HG02885 (cell line): ENCODE data around the gene PIP5K1B.

Experiments used
- ATAC-seq: cut with Tn5 transposase; IDR thresholded peaks from one replicate; pipeline ENCODE4 v1.9.1; 2021; ENCODE audit warnings: mild to moderate bottlenecking; ENCODE audit not compliant: unreplicated experiment, poor library complexity

Gene PIP5K1B

GRCh38 chr9:69001921-69002320, 296.9 kb downstream of the PIP5K1B start:
- no peak for ATAC-seq

GRCh38 chr9:69003051-69003450, 298.0 kb downstream of the PIP5K1B start:
- ATAC-seq, result no peak

DNA sequence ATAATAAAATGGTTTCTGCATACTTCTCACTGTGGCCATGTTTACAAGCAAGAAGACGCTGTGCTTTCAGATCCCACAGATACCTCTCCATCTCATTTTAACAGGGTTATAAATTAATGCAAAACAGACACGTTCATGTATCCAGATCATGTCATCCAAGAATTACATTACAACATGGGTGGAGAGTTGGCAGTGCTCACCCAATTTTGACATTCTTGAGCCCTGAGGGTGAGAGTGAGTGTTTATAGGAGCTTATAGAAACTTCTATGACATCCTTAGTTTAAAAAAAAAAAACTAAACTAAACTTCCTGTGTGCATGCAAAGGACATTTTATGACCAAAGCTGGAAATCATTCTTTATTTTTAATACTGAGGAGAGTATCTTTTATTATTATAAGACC, 299.8 kb downstream of the PIP5K1B start:
- ATAC-seq, result no peak

DNA sequence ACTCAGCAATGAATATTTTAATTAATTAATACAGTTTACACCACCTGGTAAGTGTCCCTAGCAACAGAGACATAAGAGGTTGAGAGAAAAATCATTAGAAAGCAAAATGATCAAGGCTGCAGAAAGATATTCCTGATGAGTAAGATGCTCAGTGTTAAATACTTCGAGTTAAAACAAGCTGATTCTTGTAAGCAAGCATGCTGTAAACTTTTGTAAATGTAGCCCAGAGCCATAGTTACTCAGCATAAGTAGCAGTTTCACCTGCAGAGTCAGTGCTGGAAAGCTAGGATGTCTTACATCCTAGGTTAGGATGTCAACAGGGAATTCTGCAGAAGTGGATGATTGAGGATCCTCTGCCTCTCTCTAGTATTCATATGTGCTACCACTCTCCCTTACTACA, 304.7 kb downstream of the PIP5K1B start:
- ATAC-seq, result no peak

GRCh38 chr9:69012696-69013381, 307.8 kb downstream of the PIP5K1B start:
- no peak for ATAC-seq

- no peak for ATAC-seq
Measured at GRCh38 chr9:69013382-69013727, 308.3 kb downstream of the PIP5K1B start.

GRCh38 chr9:69014013-69014412, 309.0 kb downstream of the PIP5K1B start, which contains the start of gene PRKACG:
TSS of gene PRKACG (minus strand) at chr9:69014113. CDS start at chr9:69014092, 21 bp downstream.
- ATAC-seq, result no peak

DNA sequence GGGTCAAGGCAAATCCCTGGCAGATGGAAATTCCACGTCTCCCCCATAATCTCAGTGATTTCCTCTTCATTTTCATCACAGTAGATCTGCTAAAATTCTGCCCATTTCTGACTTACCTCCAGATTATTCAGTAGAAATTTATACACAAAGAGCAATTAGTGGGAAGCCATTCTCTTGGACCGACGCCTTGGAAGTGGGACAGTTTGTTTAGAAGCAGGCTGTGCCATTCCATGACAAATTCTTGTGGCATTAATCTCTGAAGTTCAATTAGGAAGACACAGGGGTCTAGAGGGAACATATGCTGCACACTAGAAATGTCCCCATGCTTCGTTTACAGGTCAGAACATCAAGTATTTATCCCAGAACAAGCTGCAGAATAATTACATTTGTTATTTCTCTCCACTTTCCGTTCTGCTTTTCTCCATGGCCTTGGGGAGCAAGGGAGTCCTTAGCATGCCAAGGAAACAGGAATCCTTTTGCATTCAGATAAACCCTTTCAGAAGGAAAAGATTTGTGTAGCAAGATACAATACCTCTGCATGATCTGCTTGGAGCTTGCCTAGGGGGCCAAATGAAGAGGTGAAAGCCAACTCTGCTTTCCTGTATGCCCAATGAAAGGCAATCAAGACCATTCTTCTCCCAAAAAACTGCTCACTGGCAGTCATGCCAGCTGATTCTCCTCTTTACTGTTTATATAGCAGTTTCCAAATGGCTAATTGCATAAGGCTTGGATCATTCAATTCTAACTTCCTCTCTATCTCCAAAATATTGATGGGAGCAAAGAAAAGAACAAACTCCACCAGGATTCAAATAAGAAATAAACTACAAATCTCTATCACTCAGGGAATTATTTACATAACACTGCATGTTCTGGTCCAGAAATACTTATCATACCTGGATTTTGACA, 311.4 kb downstream of the PIP5K1B start:
- no peak for ATAC-seq

GRCh38 chr9:69018737-69019136, 313.7 kb downstream of the PIP5K1B start:
- no peak for ATAC-seq

GRCh38 chr9:69019808-69020207, 314.8 kb downstream of the PIP5K1B start:
- ATAC-seq, result no peak

- ATAC-seq, result no peak
Measured at GRCh38 chr9:69020301-69021145, 315.5 kb downstream of the PIP5K1B start.

DNA sequence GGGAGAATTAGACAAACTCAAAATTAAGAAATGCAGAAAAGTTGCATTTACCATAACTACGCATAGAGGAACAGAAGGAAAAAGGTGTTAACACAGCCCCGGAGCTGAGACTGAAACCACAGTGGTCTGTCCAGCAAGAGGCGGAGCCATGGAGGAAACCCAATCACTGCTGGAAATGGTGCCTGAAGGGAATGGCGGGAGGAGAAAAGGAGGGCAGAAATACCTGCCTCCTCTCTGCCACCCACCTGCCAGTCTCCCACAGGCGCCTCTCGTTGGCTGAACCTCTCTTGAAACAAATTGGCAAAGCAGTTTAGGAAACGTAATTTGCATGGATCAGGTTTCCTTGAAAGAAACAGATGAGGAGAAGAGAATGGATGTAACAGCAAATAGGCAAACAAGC, 318.6 kb downstream of the PIP5K1B start:
- no peak for ATAC-seq

- ATAC-seq, result peak; percentile 78
Measured at GRCh38 chr9:69027355-69028097, 322.5 kb downstream of the PIP5K1B start.

GRCh38 chr9:69028754-69029153, 323.7 kb downstream of the PIP5K1B start:
- no peak for ATAC-seq

DNA sequence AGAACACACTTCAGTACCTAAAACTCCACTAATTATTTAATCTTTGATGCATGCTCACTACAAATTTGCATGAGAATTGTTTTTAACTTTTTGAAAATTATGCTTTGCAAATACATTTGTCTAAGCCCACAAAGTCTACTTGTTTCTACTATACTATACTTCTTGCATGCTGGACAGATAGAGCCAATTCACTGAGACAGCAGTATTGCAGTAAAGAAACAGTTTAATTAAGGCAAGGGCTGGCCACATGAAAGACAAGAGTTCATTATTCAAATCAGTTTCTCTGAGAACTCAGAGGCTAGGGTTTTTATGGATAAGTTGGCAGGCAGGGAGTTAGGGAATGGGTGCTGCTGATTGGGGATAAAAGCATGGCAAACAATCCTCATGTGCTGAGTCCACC, 324.5 kb downstream of the PIP5K1B start:
- ATAC-seq, result no peak

DNA sequence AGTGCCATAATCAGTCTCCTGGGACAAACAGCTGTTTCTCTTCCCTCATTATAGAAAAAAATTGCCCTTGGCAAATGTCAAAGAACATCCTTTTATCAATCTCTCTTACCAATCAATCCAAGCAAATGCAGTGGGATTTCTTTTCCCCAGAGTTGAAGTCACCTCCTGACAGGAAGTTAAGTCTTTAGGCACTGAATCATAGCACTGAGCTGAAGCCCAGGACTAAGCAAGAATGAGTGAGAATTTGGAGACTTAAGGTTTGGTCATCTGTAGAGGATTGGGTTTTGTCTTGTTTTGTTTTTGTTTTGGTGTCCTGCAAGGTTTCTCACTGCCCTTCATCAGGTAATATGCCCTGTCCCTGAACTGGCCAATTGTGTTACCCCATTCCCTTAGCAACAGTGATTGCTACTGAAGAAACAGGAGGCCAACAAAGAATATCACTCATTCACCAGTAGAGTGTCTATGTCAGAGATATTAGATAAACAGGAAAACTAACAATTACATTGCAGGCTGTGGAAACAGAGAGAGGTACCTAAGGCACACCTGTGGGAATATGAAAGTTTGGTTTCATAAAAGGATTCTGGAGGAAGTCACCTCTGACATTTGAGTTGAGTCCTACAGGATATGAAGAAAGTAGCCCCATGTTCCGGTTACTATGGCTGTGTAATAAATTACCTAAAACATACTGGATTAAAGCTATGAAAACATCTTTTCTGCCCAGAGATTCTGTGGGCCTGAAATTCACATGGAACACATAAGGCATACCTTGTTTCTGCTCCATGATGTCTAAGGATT, 326.0 kb downstream of the PIP5K1B start:
- ATAC-seq, result no peak

DNA sequence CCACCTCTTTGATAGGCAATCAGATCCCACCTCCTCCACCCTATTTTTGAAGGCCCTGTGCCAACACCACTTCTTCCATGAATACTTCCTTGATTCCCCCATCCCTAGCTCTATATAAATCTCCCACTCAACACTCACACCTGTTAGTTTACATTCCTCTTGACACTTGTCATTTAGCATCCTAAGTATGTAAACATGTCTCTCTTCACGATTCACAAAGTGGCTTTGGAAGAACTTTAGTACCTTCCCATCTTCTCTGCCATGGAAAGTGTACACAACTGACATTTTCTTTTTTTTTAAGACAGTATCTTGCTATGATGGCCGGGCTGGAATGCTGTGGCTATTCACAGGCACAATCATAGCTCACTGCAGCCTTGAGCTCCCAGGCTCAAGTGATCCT, 329.0 kb downstream of the PIP5K1B start:
- ATAC-seq, result no peak

GRCh38 chr9:69035438-69036308, 330.6 kb downstream of the PIP5K1B start, which contains the start of gene FXN:
TSS of gene FXN (plus strand) at chr9:69035752. CDS start at chr9:69035783, 31 bp downstream.
- ATAC-seq, result peak; percentile 93
